GM18505 (cell line): Measurements from ENCODE around the gene HOXC9.

Experiments
- ATAC-seq: cut with Tn5 transposase; IDR thresholded peaks from one replicate; pipeline ENCODE4 v1.9.1; 2021; ENCODE audit not compliant: unreplicated experiment
- POLR2A ChIP-seq: IDR thresholded peaks from 4 replicates; pipeline ENCODE4 v1.6.1; 2011; ENCODE audit warnings: borderline replicate concordance; ENCODE audit not compliant: insufficient read depth, insufficient read length; ENCODE audit errors: extremely low read depth

The HOXC9 gene

DNA sequence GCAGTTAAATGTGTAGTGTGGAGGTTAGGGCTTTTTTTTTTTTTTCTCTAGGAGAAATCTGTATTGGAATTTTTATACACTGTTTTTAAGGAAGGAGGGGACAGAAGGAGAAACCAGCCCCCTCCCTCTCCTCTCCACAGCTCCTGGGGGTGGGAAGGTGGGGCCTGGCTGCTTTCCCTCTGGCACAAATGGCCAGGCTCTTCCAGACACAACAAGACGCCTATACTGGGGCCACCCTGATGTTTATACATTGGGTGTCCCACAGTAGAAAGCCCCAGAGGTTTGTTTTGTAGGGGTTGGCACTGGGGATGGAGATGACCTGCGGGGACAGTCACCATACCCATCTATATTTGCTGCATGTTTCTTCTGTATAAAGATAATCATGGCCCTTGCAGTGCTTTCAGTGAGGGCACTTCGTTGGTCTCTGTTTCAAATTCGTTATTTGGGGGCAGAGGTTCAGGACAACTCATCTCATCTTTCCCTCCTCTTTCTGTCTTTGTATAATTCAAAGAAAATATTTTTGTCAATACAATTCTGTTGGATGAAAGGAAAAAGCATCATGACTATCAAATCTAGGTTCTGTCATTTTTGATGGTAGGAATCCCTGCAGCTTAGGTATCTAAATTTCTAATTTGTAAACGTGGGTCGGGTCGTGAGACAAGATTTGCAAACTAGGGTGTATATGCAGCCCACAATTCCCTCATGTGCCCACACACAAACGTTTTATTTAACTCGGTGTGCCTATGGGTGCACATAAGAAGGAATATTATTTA lies 23.0 kb upstream of the HOXC9 start:
- no peak for TF ChIP-seq POLR2A
- no peak for ATAC-seq

DNA sequence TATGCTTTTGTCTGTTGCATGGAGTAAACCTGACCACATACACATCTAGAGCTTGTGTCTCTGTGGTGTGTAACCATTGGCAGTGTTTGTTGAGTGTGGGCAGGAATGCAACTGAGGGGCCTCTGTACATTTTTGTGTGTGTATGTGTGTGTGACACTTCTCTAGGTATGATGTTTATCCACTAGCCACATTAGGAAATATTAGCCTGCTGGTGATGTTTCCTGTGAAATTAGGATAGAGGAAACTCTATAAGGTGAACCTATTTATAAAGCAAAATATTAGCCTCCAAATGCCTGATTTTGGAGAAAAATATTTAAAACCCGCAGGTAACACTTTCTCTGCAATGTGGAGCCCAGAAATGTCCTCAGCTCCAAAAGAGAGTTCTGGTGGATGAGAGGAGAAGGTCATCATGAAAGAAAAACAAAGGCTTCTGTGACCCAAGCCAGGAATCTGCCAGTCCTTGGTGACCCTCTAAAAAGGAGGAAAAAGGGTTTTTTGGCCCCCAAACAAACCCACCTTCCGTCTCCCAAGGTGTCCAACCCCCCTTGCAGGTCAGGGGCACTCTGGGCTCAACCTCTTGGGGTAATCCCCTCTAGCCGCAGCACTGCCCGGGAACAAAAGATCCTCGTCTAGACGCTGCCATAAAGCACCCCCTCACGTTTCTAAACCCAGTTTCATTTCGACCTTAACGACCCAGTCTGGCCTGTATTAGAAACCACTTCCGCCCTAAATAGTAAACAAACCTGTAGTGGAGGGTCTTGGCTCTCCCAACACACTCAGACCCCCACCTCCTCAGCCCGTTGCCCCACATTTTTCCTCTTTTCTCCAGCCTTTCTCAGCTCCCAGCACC lies 22.1 kb upstream of the HOXC9 start:
- no peak for ATAC-seq
- no peak for TF ChIP-seq POLR2A

DNA sequence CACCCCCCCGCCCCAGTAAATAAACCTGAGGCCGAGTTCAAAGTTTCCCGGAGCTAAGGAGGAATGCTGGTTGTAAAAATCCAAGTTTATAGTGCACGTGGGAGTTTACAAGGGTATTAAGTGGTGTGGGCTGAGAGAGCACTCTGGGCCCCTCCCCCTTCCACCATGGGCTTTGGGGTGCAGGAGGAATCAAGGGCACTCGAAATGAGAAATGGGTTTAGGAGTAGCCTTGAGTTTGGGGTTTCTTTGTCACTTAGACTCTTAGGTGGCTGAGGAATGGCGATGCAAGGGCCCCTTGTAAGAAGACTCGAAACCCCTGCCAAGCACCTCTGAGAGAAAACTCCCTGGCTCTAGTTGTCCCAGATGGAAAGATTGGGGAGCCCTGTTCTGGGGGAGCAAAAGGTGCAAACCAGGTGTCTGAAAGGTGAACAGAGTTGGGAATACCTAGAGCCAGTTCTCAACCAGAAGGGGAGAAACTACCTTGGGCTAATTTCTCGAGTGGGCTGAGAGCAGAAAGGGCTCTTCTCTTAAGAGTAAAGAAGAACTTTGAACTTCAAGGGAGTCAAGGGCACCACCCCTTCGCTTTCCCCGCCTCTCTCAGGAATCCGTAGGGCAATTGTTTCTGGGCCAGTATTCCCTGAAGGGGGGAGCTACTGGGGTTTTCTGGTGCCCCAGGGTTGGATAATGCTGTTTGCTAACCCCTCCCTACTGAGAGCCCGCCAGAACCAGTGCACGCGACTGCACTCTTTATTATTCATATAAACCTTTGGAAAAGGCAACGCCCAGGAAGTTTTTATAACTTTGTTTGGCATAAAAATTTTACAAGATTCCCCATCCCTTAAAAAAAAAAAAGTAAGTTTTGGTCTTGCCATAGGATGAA lies 21.2 kb upstream of the HOXC9 start:
- ATAC-seq: no peak
- TF ChIP-seq POLR2A: no peak

DNA sequence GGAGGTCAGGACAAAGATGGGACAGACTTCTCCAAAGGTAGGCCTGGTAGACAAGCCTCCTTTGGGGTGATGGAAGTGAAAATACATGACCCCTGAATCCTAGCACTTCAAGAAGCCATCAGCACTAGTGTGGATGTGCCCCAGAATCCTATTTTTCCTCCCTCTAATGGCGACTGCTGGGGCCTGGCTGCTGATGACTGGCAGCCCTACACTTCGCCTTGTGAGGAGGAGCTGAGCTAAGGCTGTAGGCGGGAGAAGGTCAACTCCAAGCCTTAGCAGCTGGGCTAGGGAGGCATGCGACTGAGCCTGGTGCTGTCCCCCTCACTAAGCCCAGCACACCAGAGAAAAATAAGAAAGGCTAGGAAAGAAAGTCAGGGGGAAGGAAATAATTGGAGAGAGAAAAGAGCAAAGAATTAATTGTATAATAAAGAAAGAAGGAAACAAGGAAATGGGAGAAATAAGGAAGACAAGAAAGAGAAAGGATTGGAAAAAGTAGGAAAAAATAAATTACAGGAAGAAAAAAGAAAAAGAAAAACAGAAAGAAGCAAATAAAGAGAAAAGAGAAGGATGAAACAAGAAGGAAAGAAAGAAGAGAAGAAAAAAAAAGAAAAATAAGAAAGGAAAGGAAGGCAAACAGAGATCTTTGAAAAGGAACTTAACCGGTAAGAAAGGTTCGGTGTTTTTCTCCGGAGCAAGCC lies 19.7 kb upstream of the HOXC9 start:
- no peak for ATAC-seq
- no peak for TF ChIP-seq POLR2A

DNA sequence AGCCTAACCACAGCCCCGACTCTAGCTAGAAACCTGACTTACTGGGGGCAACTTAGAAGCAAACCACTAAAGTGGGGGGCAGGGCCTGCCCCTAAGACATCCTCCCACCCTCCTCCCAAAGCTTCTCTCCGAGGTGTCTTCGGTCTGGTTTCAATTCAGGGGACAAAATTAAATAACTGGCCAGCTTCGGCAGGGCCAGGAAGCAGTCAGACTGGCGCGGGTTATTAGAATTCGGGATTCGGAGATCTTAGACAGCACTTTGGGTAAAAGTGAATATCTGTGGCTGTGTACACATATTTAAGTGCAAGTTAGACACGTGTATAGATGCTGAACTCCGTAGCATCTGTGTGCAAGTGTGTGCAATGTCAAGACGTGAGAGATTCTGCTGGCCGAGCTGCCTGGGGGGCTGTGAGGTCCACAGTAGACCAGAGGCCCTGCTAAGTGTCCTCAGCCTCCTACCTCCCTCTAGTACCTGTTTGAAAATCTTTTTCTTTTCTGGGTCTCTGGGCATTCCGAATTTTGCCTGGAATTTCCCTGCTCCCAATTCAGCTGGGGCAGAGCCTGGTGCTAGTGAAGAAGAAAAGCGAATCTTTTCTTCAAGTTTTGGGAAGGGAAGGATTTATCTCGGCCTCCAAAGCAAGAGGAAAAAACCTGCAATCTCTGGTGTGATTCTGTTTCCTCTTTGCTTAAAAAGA lies 19.0 kb upstream of the HOXC9 start:
- no peak for ATAC-seq
- TF ChIP-seq POLR2A: no peak

DNA sequence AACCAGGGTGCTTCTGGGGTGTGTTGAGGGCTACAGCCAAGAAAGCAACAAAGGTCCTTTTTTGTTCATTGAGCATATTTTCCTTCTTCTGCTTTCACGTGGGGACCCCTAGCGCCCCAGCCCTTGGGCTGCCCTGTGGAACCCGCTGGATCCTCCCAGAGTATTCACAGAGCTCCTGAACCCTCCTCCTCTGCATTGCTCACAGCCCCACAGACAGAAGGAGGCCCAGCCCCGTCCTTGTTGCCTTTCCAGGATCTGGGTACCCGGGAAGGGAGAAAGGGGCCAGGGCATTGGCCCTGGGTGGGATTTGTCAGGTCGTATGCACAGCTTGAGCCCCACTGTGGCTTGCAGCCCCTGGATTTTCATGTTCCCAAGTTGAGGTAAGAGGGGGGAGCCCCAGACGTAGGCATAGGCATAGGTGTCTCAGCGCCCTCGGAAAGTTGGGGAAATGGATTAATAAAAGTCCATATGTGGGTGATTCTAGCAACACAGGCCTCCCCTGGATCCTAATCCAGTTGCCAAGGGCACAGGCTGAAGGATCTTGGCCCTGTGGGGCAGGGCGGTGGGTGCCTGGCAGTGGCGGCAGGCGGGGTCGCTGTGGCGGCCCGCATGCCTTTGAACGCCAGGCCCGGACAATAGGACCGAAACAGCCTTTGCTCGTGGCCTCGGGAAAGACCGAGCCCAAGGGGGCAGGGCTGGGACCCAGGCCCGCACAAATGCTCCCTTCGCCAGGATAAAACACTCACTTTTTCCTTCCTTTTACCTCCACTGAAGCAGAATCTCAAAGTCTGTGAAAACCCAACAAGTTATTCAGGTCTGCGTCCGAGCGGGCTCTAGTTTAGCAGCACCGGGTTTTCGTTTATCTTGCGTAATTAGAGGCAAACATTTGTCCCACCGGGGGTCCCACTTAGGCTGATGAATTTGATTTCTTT lies 18.1 kb upstream of the HOXC9 start:
- ATAC-seq: no peak
- TF ChIP-seq POLR2A: no peak

DNA sequence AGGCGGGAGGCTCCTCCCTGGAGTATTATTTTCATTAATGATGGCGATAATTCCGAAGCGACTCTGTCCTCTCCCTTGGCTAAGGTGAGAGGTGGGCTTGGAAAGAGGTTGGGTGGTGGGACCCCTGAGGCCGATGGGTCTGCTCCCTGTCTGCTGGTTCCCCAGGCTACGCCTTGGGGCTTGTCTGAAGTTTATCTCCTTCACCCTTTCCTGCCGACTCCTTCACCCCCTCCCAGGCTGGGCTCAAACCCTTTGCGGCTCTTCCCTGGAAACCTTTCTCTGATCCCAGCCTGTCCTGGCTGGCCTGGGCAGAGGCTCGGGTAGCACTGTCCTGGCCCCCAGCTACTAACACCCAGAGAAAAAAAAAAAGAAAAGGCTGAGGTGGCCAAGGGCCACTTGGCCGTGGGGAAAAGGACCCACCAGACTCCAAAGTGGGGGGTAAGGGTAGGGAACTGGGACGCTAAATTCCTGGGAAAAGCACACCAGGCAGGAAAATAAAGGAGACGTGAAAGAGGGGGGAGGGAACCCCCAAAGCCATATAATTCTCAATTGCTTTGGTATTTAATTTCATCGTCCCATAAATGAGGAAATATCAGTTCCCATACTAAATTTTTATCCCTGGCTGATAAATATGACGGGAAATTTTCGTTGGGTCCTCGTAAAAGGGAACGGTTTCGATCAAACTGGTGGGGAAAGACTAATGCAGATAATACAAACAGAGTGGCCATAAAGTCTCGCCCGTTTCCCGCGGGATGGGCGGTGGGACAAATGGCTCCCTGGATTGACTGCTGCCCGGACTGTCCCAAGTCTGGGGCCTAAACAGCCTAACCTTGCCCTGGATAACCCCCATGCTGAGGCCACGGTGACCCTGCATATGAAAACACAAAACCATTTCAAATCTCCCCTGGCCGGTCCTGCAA lies 17.1 kb upstream of the HOXC9 start:
- no peak for TF ChIP-seq POLR2A
- no peak for ATAC-seq

DNA sequence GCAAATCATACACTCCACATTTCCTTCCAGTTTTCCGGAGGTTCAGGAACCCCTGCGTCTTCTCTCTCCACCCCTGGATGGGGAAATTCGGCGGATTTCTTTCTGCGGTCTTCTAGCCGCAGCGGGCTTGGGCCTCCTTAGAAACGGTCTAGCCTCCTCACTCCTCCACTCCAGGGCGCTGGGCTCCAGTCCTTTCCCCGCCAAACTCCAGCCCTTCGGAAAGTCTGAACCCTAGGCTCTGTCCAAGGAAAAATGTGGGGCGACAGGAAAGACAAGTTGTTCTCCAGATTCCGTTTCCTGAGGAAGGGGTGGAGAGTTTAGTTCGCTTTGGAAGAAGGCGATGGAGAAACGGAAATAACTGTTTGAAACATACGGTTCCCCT lies 16.4 kb upstream of the HOXC9 start:
- no peak for ATAC-seq
- no peak for TF ChIP-seq POLR2A

DNA sequence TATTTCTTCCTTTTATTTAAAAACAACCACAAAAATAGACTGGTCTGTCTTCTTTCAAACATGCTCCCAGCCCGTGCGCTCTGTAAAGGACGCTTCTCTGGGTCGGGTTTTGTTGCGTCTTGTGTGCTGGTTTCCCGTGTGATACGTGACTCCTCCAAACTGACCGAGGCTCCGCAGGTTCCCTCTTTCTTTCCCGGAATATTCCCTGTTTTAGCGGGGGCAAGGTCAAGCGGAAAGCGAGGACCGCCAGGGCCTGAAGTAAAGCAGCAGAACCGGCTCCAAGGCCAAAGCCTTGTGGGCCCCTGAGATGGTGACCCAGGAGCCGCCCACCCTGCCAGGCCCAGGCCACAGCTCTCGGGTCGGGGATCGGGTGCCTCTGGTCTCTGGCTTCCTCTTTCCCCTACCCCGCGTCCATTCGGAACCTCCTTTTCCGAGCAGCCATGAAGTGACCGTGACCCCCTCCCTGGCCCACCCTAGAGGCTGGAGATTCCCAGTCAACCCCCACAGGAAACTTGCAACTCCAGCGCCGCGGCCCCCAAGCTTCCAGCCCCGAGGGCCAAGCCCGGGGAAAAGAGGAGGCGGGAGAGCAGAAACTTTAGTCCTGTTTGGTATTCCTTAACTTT lies 15.9 kb upstream of the HOXC9 start:
- ATAC-seq: no peak
- TF ChIP-seq POLR2A: no peak

DNA sequence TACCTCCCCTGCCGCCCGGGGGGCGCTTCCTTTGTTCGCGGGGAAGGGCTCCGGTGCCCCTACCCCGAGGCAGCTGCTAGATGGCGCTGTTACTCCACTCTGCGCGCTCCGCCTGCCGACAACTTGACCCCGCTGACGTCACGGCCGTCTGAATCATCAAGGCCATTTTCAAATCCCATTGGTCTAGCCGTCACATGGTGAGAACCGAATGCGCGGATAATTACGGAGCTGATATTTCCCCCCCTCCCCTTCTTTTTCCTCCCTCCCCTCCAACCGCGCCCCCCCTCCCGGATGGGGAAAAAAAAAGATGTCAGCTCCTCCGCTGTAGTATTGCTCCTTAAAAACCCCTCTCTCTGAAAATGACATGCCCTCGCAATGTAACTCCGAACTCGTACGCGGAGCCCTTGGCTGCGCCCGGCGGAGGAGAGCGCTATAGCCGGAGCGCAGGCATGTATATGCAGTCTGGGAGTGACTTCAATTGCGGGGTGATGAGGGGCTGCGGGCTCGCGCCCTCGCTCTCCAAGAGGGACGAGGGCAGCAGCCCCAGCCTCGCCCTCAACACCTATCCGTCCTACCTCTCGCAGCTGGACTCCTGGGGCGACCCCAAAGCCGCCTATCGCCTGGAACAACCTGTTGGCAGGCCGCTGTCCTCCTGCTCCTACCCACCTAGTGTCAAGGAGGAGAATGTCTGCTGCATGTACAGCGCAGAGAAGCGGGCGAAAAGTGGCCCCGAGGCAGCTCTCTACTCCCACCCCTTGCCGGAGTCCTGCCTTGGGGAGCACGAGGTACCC lies 14.9 kb upstream of the HOXC9 start, which contains the start of gene HOXC10:
Gene HOXC10, plus strand, starts transcription at position 246 of the 791 bp plus-strand sequence. Its CDS starts 114 bp downstream, at position 360.
- no peak for ATAC-seq
- TF ChIP-seq POLR2A: no peak

DNA sequence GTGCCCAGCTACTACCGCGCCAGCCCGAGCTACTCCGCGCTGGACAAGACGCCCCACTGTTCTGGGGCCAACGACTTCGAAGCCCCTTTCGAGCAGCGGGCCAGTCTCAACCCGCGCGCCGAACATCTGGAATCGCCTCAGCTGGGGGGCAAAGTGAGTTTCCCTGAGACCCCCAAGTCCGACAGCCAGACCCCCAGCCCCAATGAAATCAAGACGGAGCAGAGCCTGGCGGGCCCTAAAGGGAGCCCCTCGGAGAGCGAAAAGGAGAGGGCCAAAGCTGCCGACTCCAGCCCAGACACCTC lies 14.3 kb upstream of the HOXC9 start:
- TF ChIP-seq POLR2A: no peak
- ATAC-seq: no peak
